OCI-LY1 (cell line): ENCODE measurements around the gene GBF1.

Experiments used
- EZH2 ChIP-seq: fragments of 200-600 bp; sonication (generic), shearing (Covaris generic); IDR thresholded peaks from 2 replicates; pipeline ENCODE4 v1.8.0; 2017; ENCODE audit warnings: borderline replicate concordance, mixed run types, mild to moderate bottlenecking, antibody characterized with exemption, low read length, moderate library complexity, mixed read lengths
- TF ChIP-seq, protein P1 (sequence below): fragments of 200-600 bp; sonication (generic), shearing (Covaris generic); IDR thresholded peaks from 2 replicates; pipeline ENCODE4 v1.5.1; 2017; ENCODE audit warnings: mild to moderate bottlenecking, antibody characterized with exemption, low read length, moderate library complexity, mixed read lengths

DNA sequence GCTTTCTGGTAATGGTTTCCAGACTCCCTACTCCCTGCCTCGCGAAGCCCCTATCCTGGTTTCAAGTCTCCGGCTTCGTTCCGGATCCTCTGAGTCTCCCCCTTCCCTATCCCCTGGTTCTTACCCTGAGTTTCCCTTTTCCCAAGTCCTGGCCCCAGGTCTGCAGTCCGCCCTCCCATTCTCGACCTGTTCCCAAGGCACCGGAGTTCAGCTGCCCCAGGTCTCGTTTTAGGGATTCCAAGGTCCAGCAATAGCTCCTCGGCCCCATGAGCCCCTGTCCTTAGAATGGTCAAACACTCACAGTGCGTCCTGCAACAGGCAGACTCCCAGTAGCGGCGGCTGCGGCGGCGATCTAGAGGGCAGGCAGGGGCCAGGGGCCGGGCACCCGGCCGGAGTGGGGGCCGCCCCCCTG, 4.3 kb upstream of the GBF1 start:
- no peak for TF ChIP-seq EZH2
- TF ChIP-seq, protein P1, sequence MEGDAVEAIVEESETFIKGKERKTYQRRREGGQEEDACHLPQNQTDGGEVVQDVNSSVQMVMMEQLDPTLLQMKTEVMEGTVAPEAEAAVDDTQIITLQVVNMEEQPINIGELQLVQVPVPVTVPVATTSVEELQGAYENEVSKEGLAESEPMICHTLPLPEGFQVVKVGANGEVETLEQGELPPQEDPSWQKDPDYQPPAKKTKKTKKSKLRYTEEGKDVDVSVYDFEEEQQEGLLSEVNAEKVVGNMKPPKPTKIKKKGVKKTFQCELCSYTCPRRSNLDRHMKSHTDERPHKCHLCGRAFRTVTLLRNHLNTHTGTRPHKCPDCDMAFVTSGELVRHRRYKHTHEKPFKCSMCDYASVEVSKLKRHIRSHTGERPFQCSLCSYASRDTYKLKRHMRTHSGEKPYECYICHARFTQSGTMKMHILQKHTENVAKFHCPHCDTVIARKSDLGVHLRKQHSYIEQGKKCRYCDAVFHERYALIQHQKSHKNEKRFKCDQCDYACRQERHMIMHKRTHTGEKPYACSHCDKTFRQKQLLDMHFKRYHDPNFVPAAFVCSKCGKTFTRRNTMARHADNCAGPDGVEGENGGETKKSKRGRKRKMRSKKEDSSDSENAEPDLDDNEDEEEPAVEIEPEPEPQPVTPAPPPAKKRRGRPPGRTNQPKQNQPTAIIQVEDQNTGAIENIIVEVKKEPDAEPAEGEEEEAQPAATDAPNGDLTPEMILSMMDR: no peak
